ENCODE measurements around the gene MEIOC. TPM values are rescaled to one million over a fixed set of nuclear protein-coding genes. Genes with fewer than 3 reads are reported as not detected.
"Not testable (repeated sequence)": the region's sequence is repeated elsewhere in the genome, so short reads cannot be mapped to it uniquely, and the experiment has no call there.

MEIOC gene
- total RNA-seq, 1 donor from 2014 or later = not detected

DNA sequence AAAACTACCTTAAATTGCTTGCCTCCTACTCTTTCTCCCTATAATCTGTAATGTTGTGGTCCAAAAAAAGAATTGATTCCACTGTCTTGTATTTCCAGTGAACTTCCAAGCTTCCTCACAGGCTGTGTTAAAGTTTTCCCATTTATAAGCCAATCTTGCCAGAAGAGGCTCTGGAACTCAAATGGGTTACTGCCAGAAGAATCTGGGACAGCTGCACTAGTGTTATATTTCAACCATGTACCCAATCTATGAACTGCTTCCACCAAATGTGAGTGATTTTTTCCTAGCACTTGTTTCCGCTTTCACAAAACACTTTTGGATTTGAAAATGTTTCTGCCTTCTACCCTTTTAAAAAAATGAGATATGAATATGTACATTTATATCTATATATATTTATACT, 31.5 kb downstream of the MEIOC start:
- intact Hi-C loops (cut with DNase I) = no loop called here

DNA sequence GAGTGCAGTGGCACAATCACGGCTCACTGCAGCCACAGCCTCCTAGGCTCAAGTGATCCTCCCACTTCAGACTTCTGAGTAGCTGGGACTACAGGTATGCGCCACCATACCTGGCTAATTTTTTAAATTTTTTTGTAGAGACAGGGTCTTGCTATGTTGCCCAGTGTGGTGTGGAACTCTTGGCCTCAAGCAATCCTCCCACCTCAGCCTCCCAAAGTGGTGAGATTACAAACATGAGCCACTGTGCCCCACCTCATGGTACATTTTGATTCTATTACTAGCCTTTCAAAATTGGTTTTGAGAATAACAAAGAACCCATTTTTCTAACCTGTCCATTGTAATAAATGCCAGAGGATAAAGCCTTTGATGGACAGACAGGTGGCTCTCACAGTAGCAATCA, 31.9 kb downstream of the MEIOC start:
- H3K36me3 ChIP-seq = peaks cover 4 to 11% of the 10 kb centered on the region in 2 donors
- H3K27me3 ChIP-seq = no peaks in the 10 kb centered on the region
- no peaks in the 10 kb centered on the region for H3K9me3 ChIP-seq
- no peak overlapping the region for H3K27ac ChIP-seq
- intact Hi-C loops (cut with DNase I) = no loop called here
- H3K4me3 ChIP-seq = peak overlapping the region in 1 of 2 donors; percentile 75
- TF ChIP-seq, protein P1, sequence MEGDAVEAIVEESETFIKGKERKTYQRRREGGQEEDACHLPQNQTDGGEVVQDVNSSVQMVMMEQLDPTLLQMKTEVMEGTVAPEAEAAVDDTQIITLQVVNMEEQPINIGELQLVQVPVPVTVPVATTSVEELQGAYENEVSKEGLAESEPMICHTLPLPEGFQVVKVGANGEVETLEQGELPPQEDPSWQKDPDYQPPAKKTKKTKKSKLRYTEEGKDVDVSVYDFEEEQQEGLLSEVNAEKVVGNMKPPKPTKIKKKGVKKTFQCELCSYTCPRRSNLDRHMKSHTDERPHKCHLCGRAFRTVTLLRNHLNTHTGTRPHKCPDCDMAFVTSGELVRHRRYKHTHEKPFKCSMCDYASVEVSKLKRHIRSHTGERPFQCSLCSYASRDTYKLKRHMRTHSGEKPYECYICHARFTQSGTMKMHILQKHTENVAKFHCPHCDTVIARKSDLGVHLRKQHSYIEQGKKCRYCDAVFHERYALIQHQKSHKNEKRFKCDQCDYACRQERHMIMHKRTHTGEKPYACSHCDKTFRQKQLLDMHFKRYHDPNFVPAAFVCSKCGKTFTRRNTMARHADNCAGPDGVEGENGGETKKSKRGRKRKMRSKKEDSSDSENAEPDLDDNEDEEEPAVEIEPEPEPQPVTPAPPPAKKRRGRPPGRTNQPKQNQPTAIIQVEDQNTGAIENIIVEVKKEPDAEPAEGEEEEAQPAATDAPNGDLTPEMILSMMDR (IDR thresholded peaks at IDR 0.05) = no peak
- no peak for DNase-seq (ENCODE audit: low spot score in 2 of 2)
- peaks cover 0 to 11% of the 10 kb centered on the region in 2 donors for H3K4me1 ChIP-seq

More for the DNA sequence above, 31.5 kb downstream of the MEIOC start:
- H3K9me3 ChIP-seq = no peaks in the 10 kb centered on the region
- H3K4me3 ChIP-seq = no peak overlapping the region
- H3K27ac ChIP-seq = no peak overlapping the region
- peaks cover 0 to 11% of the 10 kb centered on the region in 2 donors for H3K4me1 ChIP-seq
- no peaks in the 10 kb centered on the region for H3K27me3 ChIP-seq
- DNase-seq (ENCODE audit: low spot score in 2 of 2) = no peak
- TF ChIP-seq, protein P1 (IDR thresholded peaks at IDR 0.05) = no peak
- peaks cover 8 to 15% of the 10 kb centered on the region in 2 donors for H3K36me3 ChIP-seq

DNA sequence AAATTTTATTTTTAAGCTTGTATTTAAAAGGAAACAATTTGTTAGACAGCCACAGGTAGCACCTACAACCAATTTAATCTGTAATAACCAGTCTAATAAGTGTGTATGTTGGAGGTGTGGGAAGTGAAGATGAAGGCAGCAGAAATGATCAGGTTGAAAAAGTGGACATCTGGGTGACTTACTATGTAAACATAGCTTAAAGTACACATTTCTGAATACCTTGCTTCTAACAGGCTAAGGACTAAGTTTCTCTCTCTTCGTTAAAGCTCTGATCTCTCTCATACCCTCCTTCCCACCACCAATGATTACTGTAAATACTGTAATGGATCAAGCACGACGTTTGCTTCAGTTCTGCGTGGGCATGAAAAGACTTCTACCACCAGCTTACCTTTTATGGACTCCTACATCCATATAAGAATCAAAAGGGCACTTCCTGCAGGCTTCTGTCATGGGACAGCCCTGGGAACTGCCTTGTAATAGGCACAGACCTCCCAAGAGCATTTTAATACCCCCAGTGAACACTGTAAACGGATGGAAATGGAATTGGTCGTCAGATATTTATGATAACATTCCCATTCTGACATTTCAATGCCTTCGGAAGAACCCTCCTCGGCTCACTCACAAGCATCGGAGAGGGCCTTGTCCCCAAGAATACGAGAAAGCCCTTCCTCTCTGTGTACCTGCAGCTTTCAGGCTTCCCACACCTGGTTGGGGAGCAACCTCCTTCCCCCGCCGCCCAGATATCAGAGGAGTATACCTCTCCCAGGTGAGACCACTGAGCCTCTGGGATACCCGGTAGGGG, 32.6 kb downstream of the MEIOC start:
- peaks cover 0 to 11% of the 10 kb centered on the region in 2 donors for H3K4me1 ChIP-seq
- H3K9me3 ChIP-seq = no peaks in the 10 kb centered on the region
- H3K27me3 ChIP-seq = no peaks in the 10 kb centered on the region
- H3K27ac ChIP-seq = peak overlapping the region; percentile 72
- TF ChIP-seq, protein P1 (IDR thresholded peaks at IDR 0.05) = no peak
- DNase-seq (ENCODE audit: low spot score in 2 of 2) = no peak
- intact Hi-C loops (cut with DNase I) = no loop called here
- H3K36me3 ChIP-seq = peaks cover 3 to 4% of the 10 kb centered on the region in 2 donors
- H3K4me3 ChIP-seq = peak overlapping the region; percentile 75 to 76

DNA sequence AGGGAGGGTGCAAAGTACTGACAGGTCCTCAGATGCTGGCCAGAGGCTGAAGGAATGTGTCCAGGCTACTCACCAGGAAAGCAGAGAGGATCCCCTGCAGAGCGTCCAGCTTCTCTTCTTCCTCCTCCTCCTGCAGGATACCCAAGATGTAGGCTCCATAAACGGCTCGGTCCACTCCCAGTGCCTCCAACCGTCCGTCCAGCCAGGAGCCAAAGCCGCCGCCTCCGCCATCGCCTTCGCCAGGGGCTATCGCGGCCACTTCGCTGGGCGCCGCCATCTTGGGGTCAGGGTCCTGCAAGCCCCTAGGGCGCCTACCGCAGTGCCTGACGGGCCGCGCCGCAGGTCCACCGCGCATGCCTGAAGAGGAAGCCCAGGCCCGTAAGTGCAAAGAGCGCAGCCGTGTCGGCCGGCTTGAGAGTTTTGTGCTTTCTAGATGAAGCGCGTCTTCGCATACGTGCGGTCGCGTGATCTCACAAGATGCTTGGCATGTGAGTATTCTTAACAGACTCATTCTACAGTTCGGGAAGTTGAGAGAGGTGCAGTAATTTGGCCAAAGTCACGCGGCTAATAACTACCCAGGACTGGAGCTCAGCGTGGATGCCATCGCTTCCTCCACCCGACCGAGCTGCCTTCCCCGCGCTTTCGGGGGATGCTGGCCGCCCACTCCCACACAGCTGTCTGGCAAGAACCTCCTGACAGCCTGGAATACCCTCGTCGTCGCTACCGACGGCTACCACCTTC, 33.4 kb downstream of the MEIOC start, which contains the start of gene CCDC43:
TSS of gene CCDC43 (minus strand) at position 300 of the 741 bp plus-strand sequence. CDS start at position 277, 23 bp downstream.
- peaks cover 0 to 3% of the 10 kb centered on the region in 2 donors for H3K36me3 ChIP-seq

DNA sequence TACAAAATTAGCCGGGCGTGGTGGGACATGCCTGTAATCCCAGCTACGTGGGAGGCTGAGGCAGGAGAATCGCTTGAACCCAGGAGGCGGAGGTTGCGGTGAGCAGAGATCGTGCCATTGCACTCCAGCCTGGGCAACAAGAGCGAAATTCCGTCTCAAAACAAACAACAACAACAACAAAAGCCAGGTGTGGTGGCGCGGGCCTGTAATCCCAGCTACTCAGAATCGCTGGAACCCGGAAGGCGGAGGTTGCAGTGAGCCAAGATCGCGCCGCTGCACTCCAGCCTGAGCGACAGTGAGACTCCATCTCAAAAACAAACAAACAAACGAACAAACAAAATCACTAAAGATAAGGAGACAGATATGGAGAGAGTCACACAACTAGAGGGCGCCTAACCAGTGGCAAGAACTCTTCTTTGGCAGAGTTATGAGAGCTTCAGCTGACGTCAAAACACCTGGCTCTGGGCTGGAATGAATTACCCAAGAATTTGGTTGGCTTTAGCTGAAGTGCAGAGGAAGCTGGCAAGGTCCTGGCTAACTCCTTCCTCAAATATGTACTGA, 34.6 kb downstream of the MEIOC start:
- Histone ChIP-seq H3K4me1 (peaks cover 0 to 11% of the 10 kb centered on the region in 2 donors), H3K27ac (peak overlapping the region in 1 of 2 donors; percentile 72)
- DNase-seq (ENCODE audit: low spot score in 2 of 2); H3K4me3 ChIP-seq; H3K9me3 ChIP-seq; intact Hi-C loops (cut with DNase I); H3K27me3 ChIP-seq; H3K36me3 ChIP-seq: not testable (repeated sequence)

More for the DNA sequence above, 33.4 kb downstream of the MEIOC start, which contains the start of gene CCDC43:
- Histone ChIP-seq H3K9me3 (no peaks in the 10 kb centered on the region), H3K4me3 (peak within 1 kb of the TSS; percentile 75 to 76), H3K4me1 (peaks cover 0 to 11% of the 10 kb centered on the region in 2 donors), H3K27ac (peak within 1 kb of the TSS; percentile 72), H3K27me3 (no peaks in the 10 kb centered on the region)
- intact Hi-C loops (cut with DNase I) = no loop called here
- DNase-seq (ENCODE audit: low spot score in 2 of 2) = peak; percentile 29 to 91
- TF ChIP-seq, protein P1 (IDR thresholded peaks at IDR 0.05) = no peak

Data from ascending aorta (tissue), 2 donors.